Right lobe of liver (tissue), 6 donors: ENCODE data around the gene FXYD6. TPM values are rescaled to one million over a fixed set of nuclear protein-coding genes. Genes with fewer than 3 reads are reported as not detected.

ENCODE experiments used
- ATAC-seq, 4 donors: fragments of 200-7000 bp; cut with Tn5 transposase; one replicate each; pipeline ENCODE4 v1.9.1; 2020; ENCODE audit warnings: mild to moderate bottlenecking in 4 of 4, moderate library complexity in 4 of 4
- DNase-seq, 3 donors: peaks; one replicate each; pipeline ENCODE4 v3.0.0-alpha.2; 2020
- H3K27ac ChIP-seq, 3 donors: fragments of 200-600 bp; one replicate each; pipeline ENCODE4 v1.8.0; 2022
- H3K27me3 ChIP-seq, 2 donors: fragments of 200-600 bp; one replicate each; pipeline ENCODE4 v1.8.0; 2022
- H3K36me3 ChIP-seq, 4 donors: fragments of 200-600 bp; sonication (generic) in 1 of 4; one replicate each; pipeline versions ENCODE4 v1.5.1 to v1.8.0; 2017 to 2022; ENCODE audit warnings: control low read depth in 1 of 4
- H3K4me1 ChIP-seq, 4 donors: fragments of 200-600 bp; sonication (generic) in 1 of 4; one replicate each; pipeline versions ENCODE4 v1.5.1 to v1.8.0; 2017 to 2022; ENCODE audit warnings: control low read depth in 1 of 4
- H3K4me3 ChIP-seq, 3 donors: fragments of 200-600 bp; one replicate each; pipeline ENCODE4 v1.8.0; 2022
- H3K9me3 ChIP-seq, 4 donors: fragments of 200-600 bp; sonication (generic) in 1 of 4; one replicate each; pipeline versions ENCODE4 v1.5.1 to v1.8.0; 2017 to 2022; ENCODE audit warnings: control low read depth in 1 of 4
- CTCF ChIP-seq, 4 donors: fragments of 200-600 bp in 3 of 4; fragments of 450-650 bp in 1 of 4; IDR thresholded peaks; one replicate each; pipeline versions ENCODE4 v1.5.1 to v1.8.0; 2016 to 2022; ENCODE audit warnings: antibody characterized with exemption in 4 of 4, mild to moderate bottlenecking in 2 of 4
- POLR2A ChIP-seq: fragments of 450-650 bp; IDR thresholded peaks from one replicate; pipeline ENCODE4 v1.6.1; 2017; ENCODE audit warnings: antibody characterized with exemption, mild to moderate bottlenecking
- WGBS: methylation state at CpG from one replicate; pipeline ENCODE4 v1.1.6; 2018; ENCODE audit warnings: low coverage, low lambda C conversion rate; ENCODE audit not compliant: insufficient coverage; ENCODE audit errors: missing lambda C conversion rate; 5-methylcytosine and 5-hydroxymethylcytosine counted together
- intact Hi-C, 2 donors: fragments of 100-400 bp; cut with DNase I; formaldehyde crosslinking; loops; one replicate each; pipeline versions ENCODE4 v1.11.2 to v1.14.1; 2022
- total RNA-seq, 6 experiments: library from RNA; depleted of rRNA in 2 of 6; stranded (reverse); fragments of >200 nt in 2 of 6; fragmentation: NEBNext Ultra II Directional in 3 of 6; extraction: Animal tissue kit (Norgen Biotek cat#: 25700) in 3 of 6; gene quantifications; one replicate each; pipeline versions ENCODE4 v1.1.0 to v1.2.4, GENCODE V29; 2016 to 2023
- donor health status: DM: no; HTN: yes; CAD: no.
- donor health status: DM: no; HTN: no; CAD: no.
- donor health status: DM: no; HTN: no; CAD: no.
- donor health status: DM: no; HTN: yes; CAD: no.
- donor health status: DM: no; HTN: yes; CAD: no.

FXYD6 gene
- total RNA-seq, 6 experiments from 2014 or later: 4.9 to 14.4 (median 8.9) TPM

DNA sequence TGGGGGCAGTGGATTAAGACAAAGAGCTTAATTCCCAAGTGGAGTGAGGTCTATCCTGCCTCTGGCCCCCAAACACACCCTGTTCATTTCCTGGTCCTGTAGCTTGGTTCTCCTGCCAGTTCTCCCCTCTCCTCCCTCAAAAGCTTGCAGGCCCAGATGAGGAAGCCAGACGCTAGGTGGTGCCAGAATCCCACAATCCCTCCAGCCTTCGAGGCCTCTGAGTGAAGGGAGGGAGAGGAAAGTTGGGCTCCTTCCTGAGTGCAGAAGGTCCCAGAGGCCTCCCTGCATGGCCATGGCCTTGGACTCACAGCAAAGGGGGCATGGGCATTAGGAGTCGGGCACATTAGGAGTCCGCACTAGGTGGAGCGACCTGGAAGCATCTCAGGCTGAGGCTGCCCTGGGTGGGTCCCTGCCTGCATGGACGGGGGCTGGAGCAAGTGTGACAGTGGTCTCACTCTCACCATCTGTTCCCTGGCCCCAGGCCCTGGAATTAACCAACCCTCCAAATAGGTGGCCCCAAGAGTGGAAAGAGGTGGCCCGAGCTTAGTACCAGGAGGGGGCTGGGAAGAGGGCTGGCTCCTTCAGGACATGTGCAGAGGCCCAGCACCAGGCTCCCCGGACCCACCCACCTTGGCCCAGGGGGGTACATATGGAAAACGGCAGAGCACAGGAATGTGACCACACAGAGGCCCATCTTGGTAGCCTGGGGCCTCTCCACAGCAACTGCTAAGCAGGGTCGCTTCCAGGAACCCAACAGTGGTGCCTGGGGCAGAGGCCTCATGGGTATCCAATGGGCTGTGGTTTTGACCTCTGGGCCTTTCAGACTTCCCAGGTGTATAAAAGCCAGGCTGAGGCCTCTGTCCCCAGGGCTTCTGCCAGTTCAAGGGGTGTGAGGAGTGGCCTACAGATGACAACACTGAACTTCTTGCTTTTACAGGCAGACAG, 57.1 kb downstream of the FXYD6 start:
- H3K4me1 ChIP-seq: no peaks in the 10 kb centered on the region
- WGBS: 54% methylated on average over 3 of the region's 10 CpGs
- H3K4me3 ChIP-seq: no peak overlapping the region
- DNase-seq (peak in 1 of 3 donors; percentile 55), ATAC-seq (peak in 2 of 4 donors; percentile 9)
- no peak overlapping the region for H3K27ac ChIP-seq
- no peaks in the 10 kb centered on the region for H3K9me3 ChIP-seq
- TF ChIP-seq POLR2A: no peak
- peak; percentile 15 to 32 (median 30) for TF ChIP-seq CTCF (IDR thresholded peaks at IDR 0.05)
- no peaks in the 10 kb centered on the region for H3K36me3 ChIP-seq
- intact Hi-C loops: loop anchor here in 1 of 2 donors (5.0 kb wide), 1 partner anchor 377 kb away; no protein-coding TSS in a partner anchor
- H3K27me3 ChIP-seq: no peaks in the 10 kb centered on the region

DNA sequence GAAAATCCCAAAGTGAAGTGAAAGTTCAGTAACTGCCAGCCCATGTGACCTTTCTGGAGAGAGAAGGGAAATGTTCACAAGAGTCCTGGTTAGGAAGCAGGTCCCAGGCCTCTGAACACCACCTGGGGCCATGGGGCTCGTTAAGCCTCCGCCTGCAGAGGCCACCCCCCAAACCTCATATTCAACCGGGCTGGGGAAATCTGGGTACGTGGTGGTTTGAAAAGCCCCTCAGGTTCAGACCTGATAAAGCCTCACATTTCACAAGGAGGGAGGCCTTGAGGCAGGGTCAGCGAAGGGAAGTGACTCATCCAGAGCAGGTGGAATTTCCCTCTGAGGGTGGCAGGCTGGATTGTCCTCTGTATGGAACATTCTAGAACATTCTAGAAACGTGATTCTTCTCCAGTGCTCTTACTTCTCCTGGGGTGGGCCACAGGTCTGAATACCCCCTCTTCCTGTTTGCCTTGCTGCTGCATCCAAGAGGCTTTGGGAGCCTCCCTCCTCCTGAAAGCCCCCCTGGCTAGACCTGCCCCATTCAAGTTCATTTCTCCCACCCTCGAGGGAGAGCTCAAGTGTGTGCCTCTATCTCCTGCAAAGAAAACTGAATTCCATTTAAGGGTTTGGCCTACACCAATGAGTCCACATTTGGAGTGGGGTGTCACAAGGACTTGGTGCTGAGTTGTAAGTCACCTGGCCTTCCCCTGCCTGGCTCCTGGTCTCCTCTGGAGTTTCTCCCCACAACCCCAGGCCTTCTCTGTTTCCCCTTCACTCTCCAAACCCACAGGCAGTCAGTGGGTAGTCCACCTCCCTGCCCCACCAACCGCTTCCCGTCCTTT, 58.2 kb downstream of the FXYD6 start:
- 36% methylated on average over 7 of the region's 9 CpGs for WGBS
- no peaks in the 10 kb centered on the region for H3K36me3 ChIP-seq
- no peaks in the 10 kb centered on the region for H3K4me1 ChIP-seq
- ATAC-seq: peak in 2 of 4 donors; percentile 6 to 36
- DNase-seq: peak in 1 of 3 donors; percentile 49
- no peak for TF ChIP-seq CTCF (IDR thresholded peaks at IDR 0.05)
- no peak for TF ChIP-seq POLR2A
- H3K27ac ChIP-seq: no peak overlapping the region
- no peak overlapping the region for H3K4me3 ChIP-seq
- no peaks in the 10 kb centered on the region for H3K9me3 ChIP-seq
- intact Hi-C loops: loop anchor here in 1 of 2 donors (5.0 kb wide), 1 partner anchor 376 kb away; no protein-coding TSS in a partner anchor
- no peaks in the 10 kb centered on the region for H3K27me3 ChIP-seq

DNA sequence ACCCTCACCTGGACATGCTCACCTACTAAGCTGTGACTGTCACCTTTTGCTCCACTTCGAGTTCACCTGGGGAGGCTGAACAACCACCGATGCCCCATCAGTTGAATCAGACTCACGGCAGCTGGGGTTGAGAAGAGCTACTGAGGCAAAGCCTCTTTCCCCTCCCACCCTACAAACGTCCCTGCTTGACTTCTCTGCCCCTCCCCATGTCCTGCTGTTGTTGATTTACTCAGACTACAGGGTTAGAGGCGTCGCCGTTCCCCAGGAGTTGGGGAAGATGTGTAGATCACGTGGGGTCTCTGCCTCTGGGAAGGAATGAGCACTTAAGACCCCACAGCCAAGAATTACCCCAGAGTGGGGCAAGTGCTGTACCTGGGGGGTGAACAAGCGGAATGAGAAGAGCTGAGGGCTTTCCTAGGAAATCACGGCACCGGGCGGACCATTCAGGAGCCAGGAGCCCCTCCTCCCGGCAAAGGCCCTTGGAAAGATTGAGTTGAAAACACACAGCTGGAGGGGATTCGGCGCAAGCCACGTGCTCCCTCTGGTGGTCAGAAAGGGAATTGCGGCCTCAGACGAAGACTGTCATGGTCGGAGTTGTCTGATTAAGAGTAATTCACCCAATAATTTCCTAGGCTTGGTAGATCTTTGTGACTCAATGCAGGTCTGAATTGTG, 59.0 kb downstream of the FXYD6 start:
- DNase-seq (peak; percentile 72 to 78 (median 76)), ATAC-seq (peak; percentile 63 to 82 (median 72))
- TF ChIP-seq CTCF (IDR thresholded peaks at IDR 0.05) (peak; percentile 92 to 99 (median 98)), POLR2A (no peak)
- H3K36me3 ChIP-seq: no peaks in the 10 kb centered on the region
- no peaks in the 10 kb centered on the region for H3K9me3 ChIP-seq
- H3K27me3 ChIP-seq: no peaks in the 10 kb centered on the region
- no peaks in the 10 kb centered on the region for H3K4me1 ChIP-seq
- WGBS: 1% methylated on average over 14 of the region's 19 CpGs
- H3K4me3 ChIP-seq: no peak overlapping the region
- intact Hi-C loops: loop anchor here in 1 of 2 donors (5.0 kb wide), 1 partner anchor 375 kb away; no protein-coding TSS in a partner anchor
- no peak overlapping the region for H3K27ac ChIP-seq

DNA sequence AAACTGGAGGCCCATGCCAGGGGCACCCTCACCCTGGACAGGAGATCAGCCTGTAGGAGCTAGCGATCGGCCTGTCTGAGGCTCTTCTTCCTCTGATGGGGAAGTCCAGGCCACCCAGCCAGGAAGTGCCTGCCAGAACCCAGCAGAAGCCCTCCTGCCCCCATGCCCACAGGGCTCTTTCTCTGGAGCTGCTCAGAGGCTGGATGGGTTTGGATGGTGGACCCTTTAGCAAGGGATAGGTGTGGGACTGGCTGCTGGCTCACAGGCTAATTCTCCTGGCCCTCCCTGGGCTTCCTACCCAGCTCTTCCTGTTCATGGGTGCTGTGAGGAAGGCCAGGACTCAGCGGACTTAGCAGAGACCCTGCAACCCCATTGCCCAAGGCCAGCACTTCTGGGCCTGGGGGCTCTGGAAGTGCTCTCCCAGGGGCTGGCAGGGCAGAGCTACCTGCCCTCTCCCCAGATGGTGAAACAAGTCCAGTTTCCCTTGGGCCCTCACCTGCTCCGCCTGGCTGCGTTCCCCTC, 59.6 kb downstream of the FXYD6 start:
- no peaks in the 10 kb centered on the region for H3K9me3 ChIP-seq
- no peak overlapping the region for H3K4me3 ChIP-seq
- no peak for TF ChIP-seq CTCF (IDR thresholded peaks at IDR 0.05)
- no peak for TF ChIP-seq POLR2A
- no peak for ATAC-seq
- H3K27me3 ChIP-seq: no peaks in the 10 kb centered on the region
- DNase-seq: peak in 1 of 3 donors; percentile 53
- 50% methylated on average over 1 of the region's 5 CpGs for WGBS
- no peak overlapping the region for H3K27ac ChIP-seq
- intact Hi-C loops: loop anchor here in 1 of 2 donors (5.0 kb wide), 1 partner anchor 375 kb away; no protein-coding TSS in a partner anchor
- H3K4me1 ChIP-seq: no peaks in the 10 kb centered on the region
- H3K36me3 ChIP-seq: no peaks in the 10 kb centered on the region
